ENCODE data around the gene SYCP2L.

Gene SYCP2L

GRCh38 chr6:10951675-10952282, 64.9 kb downstream of the SYCP2L start:
- Histone ChIP-seq H3K4me3 (replicated peaks; ENCODE audit: low read depth, low read length) (no peak overlapping the region), H3K36me3 (ENCODE audit: control insufficient read depth, insufficient read depth, low read length) (no peaks in the 10 kb centered on the region), H3K27me3 (replicated peaks; ENCODE audit: control insufficient read depth, insufficient read depth, low read length) (no peaks in the 10 kb centered on the region)
- peak; percentile 50 for TF ChIP-seq CTCF (IDR thresholded peaks at IDR 0.05; ENCODE audit: insufficient read depth, low read length, poor library complexity, severe bottlenecking)
- no peak for DNase-seq (ENCODE audit: extremely low read depth, insufficient read length)

GRCh38 chr6:10954590-10955010, 67.7 kb downstream of the SYCP2L start:
- Histone ChIP-seq H3K4me3 (replicated peaks; ENCODE audit: low read depth, low read length) (no peak overlapping the region), H3K36me3 (ENCODE audit: control insufficient read depth, insufficient read depth, low read length) (no peaks in the 10 kb centered on the region), H3K27me3 (replicated peaks; ENCODE audit: control insufficient read depth, insufficient read depth, low read length) (no peaks in the 10 kb centered on the region)
- peak; percentile 77 for DNase-seq (ENCODE audit: extremely low read depth, insufficient read length)
- peak; percentile 95 for TF ChIP-seq CTCF (IDR thresholded peaks at IDR 0.05; ENCODE audit: insufficient read depth, low read length, poor library complexity, severe bottlenecking)

- no peaks in the 10 kb centered on the region for H3K27me3 ChIP-seq (replicated peaks; ENCODE audit: control insufficient read depth, insufficient read depth, low read length)
- DNase-seq (ENCODE audit: extremely low read depth, insufficient read length): no peak
Observed at GRCh38 chr6:10956776-10957175, 69.9 kb downstream of the SYCP2L start.

GRCh38 chr6:10957414-10957886, 70.6 kb downstream of the SYCP2L start:
- TF ChIP-seq CTCF (IDR thresholded peaks at IDR 0.05; ENCODE audit: insufficient read depth, low read length, poor library complexity, severe bottlenecking): no peak
- Histone ChIP-seq H3K36me3 (ENCODE audit: control insufficient read depth, insufficient read depth, low read length) (no peaks in the 10 kb centered on the region), H3K4me3 (replicated peaks; ENCODE audit: low read depth, low read length) (no peak overlapping the region), H3K27me3 (replicated peaks; ENCODE audit: control insufficient read depth, insufficient read depth, low read length) (no peaks in the 10 kb centered on the region)
- DNase-seq (ENCODE audit: extremely low read depth, insufficient read length): no peak

More at GRCh38 chr6:10956776-10957175, 69.9 kb downstream of the SYCP2L start:
- no peak overlapping the region for H3K4me3 ChIP-seq (replicated peaks; ENCODE audit: low read depth, low read length)
- TF ChIP-seq CTCF (IDR thresholded peaks at IDR 0.05; ENCODE audit: insufficient read depth, low read length, poor library complexity, severe bottlenecking): no peak
- H3K36me3 ChIP-seq (ENCODE audit: control insufficient read depth, insufficient read depth, low read length): no peaks in the 10 kb centered on the region

- Histone ChIP-seq H3K4me3 (replicated peaks; ENCODE audit: low read depth, low read length) (no peak overlapping the region), H3K27me3 (replicated peaks; ENCODE audit: control insufficient read depth, insufficient read depth, low read length) (no peaks in the 10 kb centered on the region), H3K36me3 (ENCODE audit: control insufficient read depth, insufficient read depth, low read length) (no peaks in the 10 kb centered on the region)
- no peak for TF ChIP-seq CTCF (IDR thresholded peaks at IDR 0.05; ENCODE audit: insufficient read depth, low read length, poor library complexity, severe bottlenecking)
- no peak for DNase-seq (ENCODE audit: extremely low read depth, insufficient read length)
Observed at GRCh38 chr6:10960171-10960570, 73.3 kb downstream of the SYCP2L start.

- no peak for TF ChIP-seq CTCF (IDR thresholded peaks at IDR 0.05; ENCODE audit: insufficient read depth, low read length, poor library complexity, severe bottlenecking)
- Histone ChIP-seq H3K27me3 (replicated peaks; ENCODE audit: control insufficient read depth, insufficient read depth, low read length) (no peaks in the 10 kb centered on the region), H3K4me3 (replicated peaks; ENCODE audit: low read depth, low read length) (no peak overlapping the region), H3K36me3 (ENCODE audit: control insufficient read depth, insufficient read depth, low read length) (no peaks in the 10 kb centered on the region)
- no peak for DNase-seq (ENCODE audit: extremely low read depth, insufficient read length)
Observed at GRCh38 chr6:10961837-10962236, 75.0 kb downstream of the SYCP2L start.
